IMR-90 (cell line): Measurements from ENCODE around the gene DHRSX.

Source experiments
- CTCF ChIP-seq: conservative IDR thresholded peaks from 2 replicates; pipeline ENCODE4 v1.5.1; 2012; ENCODE audit warnings: mild to moderate bottlenecking, low read depth, low read length, improper control_type of control experiment
- POLR2A ChIP-seq: IDR thresholded peaks from 2 replicates; pipeline ENCODE4 v1.6.1; 2012; ENCODE audit warnings: mild to moderate bottlenecking, low read depth, low read length
- RFX5 ChIP-seq: IDR thresholded peaks from 2 replicates; pipeline ENCODE4 v1.8.0; 2012; ENCODE audit warnings: low read depth, mild to moderate bottlenecking, low read length, moderate library complexity

- no peak for TF ChIP-seq CTCF
- no peak for TF ChIP-seq RFX5
- no peak for TF ChIP-seq POLR2A
These were observed 312.4 kb downstream of the DHRSX start for GRCh38 chrX:2188330-2188792.
